H9 (cell line): ENCODE data around the gene RNF32. TPM values are rescaled to one million over a fixed set of nuclear protein-coding genes. Genes with fewer than 3 reads are reported as not detected.

ENCODE experiments used
- DNase-seq: peaks from one replicate; pipeline ENCODE4 v3.0.0-alpha.2; 2017
- H2AFZ ChIP-seq: one replicate; pipeline ENCODE4 v1.6.1; 2013; ENCODE audit warnings: mild to moderate bottlenecking, low read length, control low read depth, moderate library complexity
- H2AK5ac ChIP-seq: 2 replicates; pipeline ENCODE4 v1.6.1; 2013; ENCODE audit warnings: low read length, control low read depth, mixed read lengths; ENCODE audit not compliant: insufficient read length
- H2BK120ac ChIP-seq: one replicate; pipeline ENCODE4 v1.6.1; 2013; ENCODE audit warnings: low read depth, mild to moderate bottlenecking, low read length, control low read depth, inconsistent platforms; ENCODE audit not compliant: poor library complexity, severe bottlenecking
- H2BK12ac ChIP-seq: 2 replicates; pipeline ENCODE4 v1.6.1; 2013; ENCODE audit warnings: low read length, control low read depth, mixed read lengths, low read depth; ENCODE audit not compliant: insufficient read length
- H2BK15ac ChIP-seq: 2 replicates; pipeline ENCODE4 v1.6.1; 2013; ENCODE audit warnings: low read depth, low read length, control low read depth
- H2BK20ac ChIP-seq: one replicate; pipeline ENCODE4 v1.6.1; 2013; ENCODE audit warnings: low read depth, mild to moderate bottlenecking, low read length, control low read depth, inconsistent platforms; ENCODE audit not compliant: poor library complexity, severe bottlenecking
- H2BK5ac ChIP-seq: 2 replicates; pipeline ENCODE4 v1.6.1; 2013; ENCODE audit warnings: low read length, control low read depth, mixed read lengths; ENCODE audit not compliant: insufficient read length
- H3K14ac ChIP-seq: 2 replicates; pipeline ENCODE4 v1.6.1; 2013; ENCODE audit warnings: low read length, control low read depth; ENCODE audit not compliant: insufficient read depth
- H3K18ac ChIP-seq: 2 replicates; pipeline ENCODE4 v1.6.1; 2013; ENCODE audit warnings: low read depth, mild to moderate bottlenecking, mixed read lengths, low read length, control low read depth; ENCODE audit not compliant: insufficient read length
- H3K23ac ChIP-seq: 2 replicates; pipeline ENCODE4 v1.6.1; 2013; ENCODE audit warnings: low read length, control low read depth, mixed read lengths, low read depth; ENCODE audit not compliant: insufficient read length
- H3K23me2 ChIP-seq: 2 replicates; pipeline ENCODE4 v1.6.1; 2013; ENCODE audit warnings: low read depth, mild to moderate bottlenecking, mixed read lengths, low read length, control low read depth; ENCODE audit not compliant: insufficient read length, poor library complexity, severe bottlenecking
- H3K27ac ChIP-seq: 2 replicates; pipeline ENCODE4 v1.5.1; 2013; ENCODE audit warnings: low read length, control low read depth, mixed read lengths, low read depth; ENCODE audit not compliant: insufficient read length
- H3K27me3 ChIP-seq: 2 replicates; pipeline ENCODE4 v1.6.1; 2013; ENCODE audit warnings: low read length, control low read depth, inconsistent platforms; ENCODE audit not compliant: insufficient read depth
- H3K4ac ChIP-seq: 2 replicates; pipeline ENCODE4 v1.6.1; 2013; ENCODE audit warnings: low read depth, mild to moderate bottlenecking, control low read depth, inconsistent platforms, low read length, moderate library complexity
- H3K4me1 ChIP-seq: 2 replicates; pipeline ENCODE4 v1.6.1; 2013; ENCODE audit warnings: low read length, control low read depth, inconsistent platforms; ENCODE audit not compliant: insufficient read depth
- H3K4me2 ChIP-seq: 2 replicates; pipeline ENCODE4 v1.6.1; 2013; ENCODE audit warnings: low read length, control low read depth, mixed read lengths; ENCODE audit not compliant: insufficient read length, insufficient read depth
- H3K56ac ChIP-seq: 2 replicates; pipeline ENCODE4 v1.6.1; 2013; ENCODE audit warnings: low read depth, mild to moderate bottlenecking, mixed read lengths, low read length, control low read depth; ENCODE audit not compliant: insufficient read length
- H3K79me1 ChIP-seq: 2 replicates; pipeline ENCODE4 v1.6.1; 2013; ENCODE audit warnings: low read depth, mild to moderate bottlenecking, moderate library complexity, low read length, control low read depth, inconsistent platforms; ENCODE audit not compliant: insufficient read depth, poor library complexity, severe bottlenecking
- H3K79me2 ChIP-seq: 2 replicates; pipeline ENCODE4 v1.6.1; 2013; ENCODE audit warnings: low read length, control low read depth, inconsistent platforms; ENCODE audit not compliant: insufficient read depth
- H3K9ac ChIP-seq: 2 replicates; pipeline ENCODE4 v1.6.1; 2013; ENCODE audit warnings: low read length, control low read depth, mixed read lengths; ENCODE audit not compliant: insufficient read length; ENCODE audit errors: extremely low read depth
- H3K9me3 ChIP-seq: one replicate; pipeline ENCODE4 v1.6.1; 2013; ENCODE audit warnings: low read depth, low read length, inconsistent platforms; ENCODE audit not compliant: control insufficient read depth
- H3T11ph ChIP-seq: one replicate; pipeline ENCODE4 v1.6.1; 2013; ENCODE audit warnings: mild to moderate bottlenecking, low read length, control low read depth, inconsistent platforms
- H4K20me1 ChIP-seq: one replicate; pipeline ENCODE4 v1.6.1; 2013; ENCODE audit not compliant: control insufficient read depth, insufficient read length, insufficient read depth
- H4K5ac ChIP-seq: 2 replicates; pipeline ENCODE4 v1.6.1; 2013; ENCODE audit warnings: low read depth, mild to moderate bottlenecking, mixed read lengths, low read length, control low read depth; ENCODE audit not compliant: insufficient read length
- H4K8ac ChIP-seq: replicated peaks from 2 replicates; pipeline ENCODE4 v1.6.1; 2013; ENCODE audit warnings: low read length, control low read depth, mixed read lengths, low read depth; ENCODE audit not compliant: insufficient read length
- H4K91ac ChIP-seq: 2 replicates; pipeline ENCODE4 v1.6.1; 2013; ENCODE audit warnings: low read depth, mild to moderate bottlenecking, moderate library complexity, mixed read lengths, low read length, control low read depth; ENCODE audit not compliant: insufficient read length
- H3K27ac Mint-ChIP-seq, 3 experiments: 2 replicates in 2 of 3; 3 replicates in 1 of 3; pipeline ENCODE4 v1.8.0; 2020 to 2021; ENCODE audit warnings: mixed read lengths in 3 of 3, mild to moderate bottlenecking in 1 of 3, moderate library complexity in 1 of 3
- H3K27me3 Mint-ChIP-seq: 2 replicates; pipeline ENCODE4 v1.8.0; 2021; ENCODE audit warnings: low read depth, mild to moderate bottlenecking, moderate library complexity, mixed read lengths
- H3K36me3 Mint-ChIP-seq, 3 experiments: 2 replicates in 2 of 3; 3 replicates in 1 of 3; pipeline ENCODE4 v1.8.0; 2020 to 2021; ENCODE audit warnings: low read depth in 3 of 3, mixed read lengths in 3 of 3; ENCODE audit not compliant: insufficient read depth in 1 of 3
- H3K4me1 Mint-ChIP-seq, 2 experiments: 2 replicates each; pipeline ENCODE4 v1.8.0; 2020; ENCODE audit warnings: mixed read lengths in 2 of 2
- H3K4me3 Mint-ChIP-seq, 2 experiments: 2 replicates in 1 of 2; 3 replicates in 1 of 2; pipeline ENCODE4 v1.8.0; 2020 to 2021; ENCODE audit warnings: mild to moderate bottlenecking in 2 of 2, mixed read lengths in 2 of 2, moderate library complexity in 1 of 2
- H3K9me3 Mint-ChIP-seq, 2 experiments: 2 replicates in 1 of 2; 3 replicates in 1 of 2; pipeline ENCODE4 v1.8.0; 2020; ENCODE audit warnings: mild to moderate bottlenecking in 2 of 2, mixed read lengths in 2 of 2, moderate library complexity in 1 of 2
- WGBS: extraction: QIAGEN DNeasy Blood & Tissue Kit; methylation state at CpG from one replicate; pipeline ENCODE4 v1.1.7; 2013; ENCODE audit warnings: missing lambda C conversion rate, low lambda C conversion rate, mixed read lengths; ENCODE audit not compliant: insufficient read length; ENCODE audit errors: extremely low coverage; 5-methylcytosine and 5-hydroxymethylcytosine counted together
- total RNA-seq: library from RNA; stranded (reverse); gene quantifications from 2 replicates; pipeline ENCODE4 v1.2.1, GENCODE V29; 2021
- TF ChIP-seq, protein P1 (sequence below): fragments of 200-600 bp; sonication (generic); conservative IDR thresholded peaks from 3 replicates; pipeline ENCODE4 v1.8.0; 2021; ENCODE audit warnings: antibody characterized with exemption, mild to moderate bottlenecking

RNF32 gene
- total RNA-seq, 1 experiment from 2014 or later = 0.90 TPM

DNA sequence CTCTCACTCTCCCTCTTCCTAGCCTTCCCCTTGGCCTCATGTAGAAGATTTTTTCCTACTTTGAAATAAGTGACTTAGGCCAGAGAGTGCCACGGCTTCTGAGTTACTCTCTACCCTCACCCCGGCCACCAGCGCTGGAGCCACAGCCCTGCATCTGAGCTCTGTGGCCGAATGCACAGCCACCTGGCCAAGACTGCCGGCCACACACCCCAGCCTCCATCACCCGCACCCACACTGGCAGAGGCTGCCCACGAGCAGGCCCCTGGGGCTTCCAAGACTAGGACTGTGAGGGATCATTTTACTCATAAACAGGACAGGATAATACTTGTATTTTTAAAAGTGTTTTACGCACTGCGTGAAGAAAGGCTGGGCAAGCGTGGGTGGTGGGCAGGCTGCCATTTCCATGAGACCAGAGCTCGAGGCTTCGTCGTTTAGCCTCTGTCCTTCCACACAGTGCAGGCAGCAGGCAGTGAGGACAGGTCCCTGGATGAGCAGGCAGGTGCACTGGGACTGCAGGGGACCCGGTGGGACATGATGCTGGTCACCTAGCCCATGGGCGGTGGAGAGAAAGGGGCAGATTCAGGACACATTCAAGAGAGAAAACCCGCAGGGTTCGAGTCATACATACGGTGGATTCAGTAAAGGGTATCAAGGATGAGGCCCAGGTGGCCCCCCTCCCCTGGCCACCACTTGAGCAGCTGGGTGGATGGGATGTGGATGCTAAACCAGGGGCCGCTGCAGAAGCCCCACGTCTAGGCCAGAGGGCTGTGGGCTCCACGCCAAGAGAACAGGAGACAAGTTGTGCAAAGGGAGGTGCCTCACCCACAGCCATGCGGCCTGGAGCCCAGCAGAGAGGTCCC lies 35.5 kb upstream of the RNF32 start:
- H2BK12ac ChIP-seq = no peak overlapping the region
- Mint-ChIP-seq H3K36me3 (no peaks in the 10 kb centered on the region), H3K27ac (peak overlapping the region in 1 of 3 experiments; percentile 6; a peak in 3 of 7 replicates), H3K27me3 (peaks cover 13% of the 10 kb centered on the region), H3K9me3 (no peaks in the 10 kb centered on the region), H3K4me1 (peaks cover 28 to 42% of the 10 kb centered on the region in 2 experiments), H3K4me3 (no peak overlapping the region)
- H4K5ac ChIP-seq = no peak overlapping the region
- H2AK5ac ChIP-seq = no peak overlapping the region
- H3K79me2 ChIP-seq = no peaks in the 10 kb centered on the region
- H3K27me3 ChIP-seq = no peaks in the 10 kb centered on the region
- no peaks in the 10 kb centered on the region for H3K23me2 ChIP-seq
- H3K4me1 ChIP-seq = no peaks in the 10 kb centered on the region
- H3T11ph ChIP-seq = no peak overlapping the region
- H3K9ac ChIP-seq = no peak overlapping the region
- no peak overlapping the region for H3K14ac ChIP-seq
- no peak overlapping the region for H3K4me2 ChIP-seq
- no peak overlapping the region for H4K8ac ChIP-seq
- H3K18ac ChIP-seq = no peak overlapping the region
- no peak overlapping the region for H2BK20ac ChIP-seq
- no peak overlapping the region for H3K23ac ChIP-seq
- no peak overlapping the region for H3K27ac ChIP-seq
- H3K79me1 ChIP-seq = no peaks in the 10 kb centered on the region
- no peaks in the 10 kb centered on the region for H4K20me1 ChIP-seq
- H3K4ac ChIP-seq = no peak overlapping the region
- no peak overlapping the region for H2BK120ac ChIP-seq
- no peak overlapping the region for H2BK5ac ChIP-seq
- no CpG with 5 or more reads among the region's 22 CpGs for WGBS
- no peak overlapping the region for H2AFZ ChIP-seq
- no peak for DNase-seq
- H2BK15ac ChIP-seq = no peak overlapping the region
- no peaks in the 10 kb centered on the region for H3K9me3 ChIP-seq
- no peak overlapping the region for H3K56ac ChIP-seq
- TF ChIP-seq, protein P1, sequence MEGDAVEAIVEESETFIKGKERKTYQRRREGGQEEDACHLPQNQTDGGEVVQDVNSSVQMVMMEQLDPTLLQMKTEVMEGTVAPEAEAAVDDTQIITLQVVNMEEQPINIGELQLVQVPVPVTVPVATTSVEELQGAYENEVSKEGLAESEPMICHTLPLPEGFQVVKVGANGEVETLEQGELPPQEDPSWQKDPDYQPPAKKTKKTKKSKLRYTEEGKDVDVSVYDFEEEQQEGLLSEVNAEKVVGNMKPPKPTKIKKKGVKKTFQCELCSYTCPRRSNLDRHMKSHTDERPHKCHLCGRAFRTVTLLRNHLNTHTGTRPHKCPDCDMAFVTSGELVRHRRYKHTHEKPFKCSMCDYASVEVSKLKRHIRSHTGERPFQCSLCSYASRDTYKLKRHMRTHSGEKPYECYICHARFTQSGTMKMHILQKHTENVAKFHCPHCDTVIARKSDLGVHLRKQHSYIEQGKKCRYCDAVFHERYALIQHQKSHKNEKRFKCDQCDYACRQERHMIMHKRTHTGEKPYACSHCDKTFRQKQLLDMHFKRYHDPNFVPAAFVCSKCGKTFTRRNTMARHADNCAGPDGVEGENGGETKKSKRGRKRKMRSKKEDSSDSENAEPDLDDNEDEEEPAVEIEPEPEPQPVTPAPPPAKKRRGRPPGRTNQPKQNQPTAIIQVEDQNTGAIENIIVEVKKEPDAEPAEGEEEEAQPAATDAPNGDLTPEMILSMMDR = no peak
- H4K91ac ChIP-seq = no peak overlapping the region
